COLO829 (cell line): ENCODE results near the gene PRKCI.
"Not testable (repeated sequence)": the region's sequence is repeated elsewhere in the genome, so short reads cannot be mapped to it uniquely, and the experiment has no call there.

ENCODE experiments used
- DNase-seq: peaks from one replicate; pipeline ENCODE4 v3.0.0; 2012; ENCODE audit warnings: low spot score

Gene PRKCI

GRCh38 chr3:170221924-170222646, at the start of gene PRKCI:
TSS of gene PRKCI (plus strand) at chr3:170222424. CDS start at chr3:170222670, 246 bp downstream.
- peak; percentile 99 for DNase-seq

GRCh38 chr3:170178651-170179050, 43.6 kb upstream of the PRKCI start:
- no peak for DNase-seq

- no peak for DNase-seq
These were observed 42.8 kb upstream of the PRKCI start for GRCh38 chr3:170179432-170179831.

- DNase-seq = no peak
These were observed 41.9 kb upstream of the PRKCI start for GRCh38 chr3:170180079-170180907.

GRCh38 chr3:170180908-170181885, 41.0 kb upstream of the PRKCI start, which contains the start of gene PHC3:
TSS of gene PHC3 (minus strand) at chr3:170181733. CDS start at chr3:170181715, 18 bp downstream.
- peak; percentile 99 for DNase-seq

GRCh38 chr3:170189398-170190256, 32.6 kb upstream of the PRKCI start:
- no peak for DNase-seq

GRCh38 chr3:170195759-170196158, 26.5 kb upstream of the PRKCI start:
- DNase-seq = not testable (repeated sequence)

GRCh38 chr3:170196833-170197232, 25.4 kb upstream of the PRKCI start:
- no peak for DNase-seq

GRCh38 chr3:170200987-170201386, 21.2 kb upstream of the PRKCI start:
- no peak for DNase-seq

GRCh38 chr3:170201527-170201926, 20.7 kb upstream of the PRKCI start:
- DNase-seq = no peak

- DNase-seq = no peak
These were observed 18.8 kb upstream of the PRKCI start for GRCh38 chr3:170203457-170203856.

GRCh38 chr3:170204023-170204472, 18.2 kb upstream of the PRKCI start:
- DNase-seq = no peak

- no peak for DNase-seq
These were observed 17.7 kb upstream of the PRKCI start for GRCh38 chr3:170204509-170204908.

GRCh38 chr3:170205302-170205701, 16.9 kb upstream of the PRKCI start:
- no peak for DNase-seq

- not testable (repeated sequence) for DNase-seq
These were observed 16.0 kb upstream of the PRKCI start for GRCh38 chr3:170206164-170206762.

GRCh38 chr3:170207717-170208116, 14.5 kb upstream of the PRKCI start:
- DNase-seq = no peak

GRCh38 chr3:170211668-170212067, 10.6 kb upstream of the PRKCI start:
- no peak for DNase-seq

GRCh38 chr3:170219850-170220249, 2.4 kb upstream of the PRKCI start:
- DNase-seq = no peak

- DNase-seq = no peak
These were observed 1.4 kb upstream of the PRKCI start for GRCh38 chr3:170220871-170221270.
